HG02938 (cell line): ENCODE data around the gene SCN4A.
"Not testable (repeated sequence)": the region's sequence is repeated elsewhere in the genome, so short reads cannot be mapped to it uniquely, and the experiment has no call there.

Experiments
- ATAC-seq: cut with Tn5 transposase; IDR thresholded peaks from one replicate; pipeline ENCODE4 v1.9.1; 2021; ENCODE audit warnings: mild to moderate bottlenecking, moderate library complexity; ENCODE audit not compliant: unreplicated experiment

Gene SCN4A

GRCh38 chr17:63918305-63918704, 54.4 kb downstream of the SCN4A start:
- ATAC-seq, result no peak

- ATAC-seq, result no peak
Observed at GRCh38 chr17:63917646-63918045, 55.1 kb downstream of the SCN4A start.

GRCh38 chr17:63917206-63917605, 55.5 kb downstream of the SCN4A start:
- ATAC-seq, result not testable (repeated sequence)

GRCh38 chr17:63916566-63917185, 56.0 kb downstream of the SCN4A start:
- ATAC-seq, result no peak

GRCh38 chr17:63915753-63916152, 57.0 kb downstream of the SCN4A start:
- ATAC-seq, result not testable (repeated sequence)

- no peak for ATAC-seq
Observed at GRCh38 chr17:63914471-63914870, 58.2 kb downstream of the SCN4A start.

GRCh38 chr17:63911657-63912100, 61.0 kb downstream of the SCN4A start:
- no peak for ATAC-seq

GRCh38 chr17:63911041-63911635, 61.6 kb downstream of the SCN4A start, which contains the start of gene CSHL1:
Gene CSHL1, minus strand, starts transcription at chr17:63911258. Its CDS starts 62 bp downstream, at chr17:63911196.
- ATAC-seq, result no peak

- no peak for ATAC-seq
Observed at GRCh38 chr17:63910096-63910495, 62.6 kb downstream of the SCN4A start.

- not testable (repeated sequence) for ATAC-seq
Observed at GRCh38 chr17:63909586-63909985, 63.1 kb downstream of the SCN4A start.

GRCh38 chr17:63907161-63907778, 65.4 kb downstream of the SCN4A start:
- ATAC-seq, result not testable (repeated sequence)

- not testable (repeated sequence) for ATAC-seq
Observed at GRCh38 chr17:63904796-63905195, 67.9 kb downstream of the SCN4A start.

- not testable (repeated sequence) for ATAC-seq
Observed at GRCh38 chr17:63903787-63904201, 68.9 kb downstream of the SCN4A start.

GRCh38 chr17:63901971-63902370, 70.7 kb downstream of the SCN4A start:
- not testable (repeated sequence) for ATAC-seq

GRCh38 chr17:63898899-63899798, 73.6 kb downstream of the SCN4A start:
- ATAC-seq, result not testable (repeated sequence)

- not testable (repeated sequence) for ATAC-seq
Observed at GRCh38 chr17:63896524-63897354, 76.0 kb downstream of the SCN4A start, which contains the start of gene CSH1. Gene CSH1, minus strand, starts transcription at chr17:63896574. Its CDS starts 63 bp downstream, at chr17:63896511.

- ATAC-seq, result not testable (repeated sequence)
Observed at GRCh38 chr17:63894821-63895220, 77.9 kb downstream of the SCN4A start.

- not testable (repeated sequence) for ATAC-seq
Observed at GRCh38 chr17:63894021-63894420, 78.7 kb downstream of the SCN4A start.

- not testable (repeated sequence) for ATAC-seq
Observed at GRCh38 chr17:63892316-63893037, 80.2 kb downstream of the SCN4A start.
